H9 (cell line): ENCODE measurements around the gene FILIP1. TPM values are rescaled to one million over a fixed set of nuclear protein-coding genes. Genes with fewer than 3 reads are reported as not detected.

Experiments used
- DNase-seq: peaks from one replicate; pipeline ENCODE4 v3.0.0-alpha.2; 2017
- H2AFZ ChIP-seq: one replicate; pipeline ENCODE4 v1.6.1; 2013; ENCODE audit warnings: mild to moderate bottlenecking, low read length, control low read depth, moderate library complexity
- H2AK5ac ChIP-seq: 2 replicates; pipeline ENCODE4 v1.6.1; 2013; ENCODE audit warnings: low read length, control low read depth, mixed read lengths; ENCODE audit not compliant: insufficient read length
- H2BK120ac ChIP-seq: one replicate; pipeline ENCODE4 v1.6.1; 2013; ENCODE audit warnings: low read depth, mild to moderate bottlenecking, low read length, control low read depth, inconsistent platforms; ENCODE audit not compliant: poor library complexity, severe bottlenecking
- H2BK12ac ChIP-seq: 2 replicates; pipeline ENCODE4 v1.6.1; 2013; ENCODE audit warnings: low read length, control low read depth, mixed read lengths, low read depth; ENCODE audit not compliant: insufficient read length
- H2BK15ac ChIP-seq: 2 replicates; pipeline ENCODE4 v1.6.1; 2013; ENCODE audit warnings: low read depth, low read length, control low read depth
- H2BK20ac ChIP-seq: one replicate; pipeline ENCODE4 v1.6.1; 2013; ENCODE audit warnings: low read depth, mild to moderate bottlenecking, low read length, control low read depth, inconsistent platforms; ENCODE audit not compliant: poor library complexity, severe bottlenecking
- H2BK5ac ChIP-seq: 2 replicates; pipeline ENCODE4 v1.6.1; 2013; ENCODE audit warnings: low read length, control low read depth, mixed read lengths; ENCODE audit not compliant: insufficient read length
- H3K14ac ChIP-seq: 2 replicates; pipeline ENCODE4 v1.6.1; 2013; ENCODE audit warnings: low read length, control low read depth; ENCODE audit not compliant: insufficient read depth
- H3K18ac ChIP-seq: 2 replicates; pipeline ENCODE4 v1.6.1; 2013; ENCODE audit warnings: low read depth, mild to moderate bottlenecking, mixed read lengths, low read length, control low read depth; ENCODE audit not compliant: insufficient read length
- H3K23ac ChIP-seq: 2 replicates; pipeline ENCODE4 v1.6.1; 2013; ENCODE audit warnings: low read length, control low read depth, mixed read lengths, low read depth; ENCODE audit not compliant: insufficient read length
- H3K23me2 ChIP-seq: 2 replicates; pipeline ENCODE4 v1.6.1; 2013; ENCODE audit warnings: low read depth, mild to moderate bottlenecking, mixed read lengths, low read length, control low read depth; ENCODE audit not compliant: insufficient read length, poor library complexity, severe bottlenecking
- H3K27ac ChIP-seq: 2 replicates; pipeline ENCODE4 v1.5.1; 2013; ENCODE audit warnings: low read length, control low read depth, mixed read lengths, low read depth; ENCODE audit not compliant: insufficient read length
- H3K27me3 ChIP-seq: 2 replicates; pipeline ENCODE4 v1.6.1; 2013; ENCODE audit warnings: low read length, control low read depth, inconsistent platforms; ENCODE audit not compliant: insufficient read depth
- H3K4ac ChIP-seq: 2 replicates; pipeline ENCODE4 v1.6.1; 2013; ENCODE audit warnings: low read depth, mild to moderate bottlenecking, control low read depth, inconsistent platforms, low read length, moderate library complexity
- H3K4me1 ChIP-seq: 2 replicates; pipeline ENCODE4 v1.6.1; 2013; ENCODE audit warnings: low read length, control low read depth, inconsistent platforms; ENCODE audit not compliant: insufficient read depth
- H3K4me2 ChIP-seq: 2 replicates; pipeline ENCODE4 v1.6.1; 2013; ENCODE audit warnings: low read length, control low read depth, mixed read lengths; ENCODE audit not compliant: insufficient read length, insufficient read depth
- H3K56ac ChIP-seq: 2 replicates; pipeline ENCODE4 v1.6.1; 2013; ENCODE audit warnings: low read depth, mild to moderate bottlenecking, mixed read lengths, low read length, control low read depth; ENCODE audit not compliant: insufficient read length
- H3K79me1 ChIP-seq: 2 replicates; pipeline ENCODE4 v1.6.1; 2013; ENCODE audit warnings: low read depth, mild to moderate bottlenecking, moderate library complexity, low read length, control low read depth, inconsistent platforms; ENCODE audit not compliant: insufficient read depth, poor library complexity, severe bottlenecking
- H3K79me2 ChIP-seq: 2 replicates; pipeline ENCODE4 v1.6.1; 2013; ENCODE audit warnings: low read length, control low read depth, inconsistent platforms; ENCODE audit not compliant: insufficient read depth
- H3K9ac ChIP-seq: 2 replicates; pipeline ENCODE4 v1.6.1; 2013; ENCODE audit warnings: low read length, control low read depth, mixed read lengths; ENCODE audit not compliant: insufficient read length; ENCODE audit errors: extremely low read depth
- H3K9me3 ChIP-seq: one replicate; pipeline ENCODE4 v1.6.1; 2013; ENCODE audit warnings: low read depth, low read length, inconsistent platforms; ENCODE audit not compliant: control insufficient read depth
- H3T11ph ChIP-seq: one replicate; pipeline ENCODE4 v1.6.1; 2013; ENCODE audit warnings: mild to moderate bottlenecking, low read length, control low read depth, inconsistent platforms
- H4K20me1 ChIP-seq: one replicate; pipeline ENCODE4 v1.6.1; 2013; ENCODE audit not compliant: control insufficient read depth, insufficient read length, insufficient read depth
- H4K5ac ChIP-seq: 2 replicates; pipeline ENCODE4 v1.6.1; 2013; ENCODE audit warnings: low read depth, mild to moderate bottlenecking, mixed read lengths, low read length, control low read depth; ENCODE audit not compliant: insufficient read length
- H4K8ac ChIP-seq: replicated peaks from 2 replicates; pipeline ENCODE4 v1.6.1; 2013; ENCODE audit warnings: low read length, control low read depth, mixed read lengths, low read depth; ENCODE audit not compliant: insufficient read length
- H4K91ac ChIP-seq: 2 replicates; pipeline ENCODE4 v1.6.1; 2013; ENCODE audit warnings: low read depth, mild to moderate bottlenecking, moderate library complexity, mixed read lengths, low read length, control low read depth; ENCODE audit not compliant: insufficient read length
- H3K27ac Mint-ChIP-seq, 3 experiments: 2 replicates in 2 of 3; 3 replicates in 1 of 3; pipeline ENCODE4 v1.8.0; 2020 to 2021; ENCODE audit warnings: mixed read lengths in 3 of 3, mild to moderate bottlenecking in 1 of 3, moderate library complexity in 1 of 3
- H3K27me3 Mint-ChIP-seq: 2 replicates; pipeline ENCODE4 v1.8.0; 2021; ENCODE audit warnings: low read depth, mild to moderate bottlenecking, moderate library complexity, mixed read lengths
- H3K36me3 Mint-ChIP-seq, 3 experiments: 2 replicates in 2 of 3; 3 replicates in 1 of 3; pipeline ENCODE4 v1.8.0; 2020 to 2021; ENCODE audit warnings: low read depth in 3 of 3, mixed read lengths in 3 of 3; ENCODE audit not compliant: insufficient read depth in 1 of 3
- H3K4me1 Mint-ChIP-seq, 2 experiments: 2 replicates each; pipeline ENCODE4 v1.8.0; 2020; ENCODE audit warnings: mixed read lengths in 2 of 2
- H3K4me3 Mint-ChIP-seq, 2 experiments: 2 replicates in 1 of 2; 3 replicates in 1 of 2; pipeline ENCODE4 v1.8.0; 2020 to 2021; ENCODE audit warnings: mild to moderate bottlenecking in 2 of 2, mixed read lengths in 2 of 2, moderate library complexity in 1 of 2
- H3K9me3 Mint-ChIP-seq, 2 experiments: 2 replicates in 1 of 2; 3 replicates in 1 of 2; pipeline ENCODE4 v1.8.0; 2020; ENCODE audit warnings: mild to moderate bottlenecking in 2 of 2, mixed read lengths in 2 of 2, moderate library complexity in 1 of 2
- CTCF ChIP-seq: fragments of 200-600 bp; sonication (generic); conservative IDR thresholded peaks from 3 replicates; pipeline ENCODE4 v1.8.0; 2021; ENCODE audit warnings: antibody characterized with exemption, mild to moderate bottlenecking
- WGBS: extraction: QIAGEN DNeasy Blood & Tissue Kit; methylation state at CpG from one replicate; pipeline ENCODE4 v1.1.7; 2013; ENCODE audit warnings: missing lambda C conversion rate, low lambda C conversion rate, mixed read lengths; ENCODE audit not compliant: insufficient read length; ENCODE audit errors: extremely low coverage; 5-methylcytosine and 5-hydroxymethylcytosine counted together
- total RNA-seq: library from RNA; stranded (reverse); gene quantifications from 2 replicates; pipeline ENCODE4 v1.2.1, GENCODE V29; 2021

The FILIP1 gene
- total RNA-seq, 1 experiment from 2014 or later: 10.5 TPM

- Mint-ChIP-seq H3K27me3 (no peaks in the 10 kb centered on the region), H3K4me1 (no peaks in the 10 kb centered on the region), H3K9me3 (peaks cover 4 to 6% of the 10 kb centered on the region in 2 experiments; a peak in 3 of 5 replicates), H3K36me3 (peaks cover 2 to 4% (median 3%) of the 10 kb centered on the region in 3 experiments; a peak in 5 of 7 replicates), H3K4me3 (no peak overlapping the region), H3K27ac (no peak overlapping the region)
- no peaks in the 10 kb centered on the region for H3K23me2 ChIP-seq
- H3K4ac ChIP-seq: no peak overlapping the region
- H2AK5ac ChIP-seq: no peak overlapping the region
- no CpG with 5 or more reads among the region's 4 CpGs for WGBS
- no peak overlapping the region for H4K5ac ChIP-seq
- H4K20me1 ChIP-seq: no peaks in the 10 kb centered on the region
- H3K9ac ChIP-seq: no peak overlapping the region
- H3T11ph ChIP-seq: no peak overlapping the region
- no peak overlapping the region for H4K8ac ChIP-seq
- no peaks in the 10 kb centered on the region for H3K27me3 ChIP-seq
- H2AFZ ChIP-seq: no peak overlapping the region
- no peak overlapping the region for H2BK5ac ChIP-seq
- no peak overlapping the region for H3K14ac ChIP-seq
- no peaks in the 10 kb centered on the region for H3K79me1 ChIP-seq
- no peak overlapping the region for H2BK120ac ChIP-seq
- no peak overlapping the region for H2BK12ac ChIP-seq
- no peak overlapping the region for H3K23ac ChIP-seq
- no peak overlapping the region for H3K56ac ChIP-seq
- no peak overlapping the region for H3K18ac ChIP-seq
- H4K91ac ChIP-seq: no peak overlapping the region
- no peaks in the 10 kb centered on the region for H3K79me2 ChIP-seq
- H2BK15ac ChIP-seq: no peak overlapping the region
- no peak overlapping the region for H3K27ac ChIP-seq
- DNase-seq: no peak
- H3K4me1 ChIP-seq: no peaks in the 10 kb centered on the region
- no peak overlapping the region for H2BK20ac ChIP-seq
- TF ChIP-seq CTCF: no peak
- no peak overlapping the region for H3K4me2 ChIP-seq
- no peaks in the 10 kb centered on the region for H3K9me3 ChIP-seq
Measured at GRCh38 chr6:75539136-75539535, 45.5 kb upstream of the FILIP1 start.
